Loucy (cell line): ENCODE results near the gene MTMR10.

ENCODE experiments used
- EZH2phosphoT487 ChIP-seq: fragments of 200-600 bp; IDR thresholded peaks from 2 replicates; pipeline ENCODE4 v1.6.1; 2018; ENCODE audit warnings: antibody characterized with exemption, mild to moderate bottlenecking, moderate library complexity, borderline replicate concordance
- TF ChIP-seq, protein P1 (sequence below): fragments of 200-600 bp; sonication (generic); conservative IDR thresholded peaks from 2 replicates; pipeline ENCODE4 v1.5.1; 2014; ENCODE audit warnings: mild to moderate bottlenecking, antibody characterized with exemption, low read length

DNA sequence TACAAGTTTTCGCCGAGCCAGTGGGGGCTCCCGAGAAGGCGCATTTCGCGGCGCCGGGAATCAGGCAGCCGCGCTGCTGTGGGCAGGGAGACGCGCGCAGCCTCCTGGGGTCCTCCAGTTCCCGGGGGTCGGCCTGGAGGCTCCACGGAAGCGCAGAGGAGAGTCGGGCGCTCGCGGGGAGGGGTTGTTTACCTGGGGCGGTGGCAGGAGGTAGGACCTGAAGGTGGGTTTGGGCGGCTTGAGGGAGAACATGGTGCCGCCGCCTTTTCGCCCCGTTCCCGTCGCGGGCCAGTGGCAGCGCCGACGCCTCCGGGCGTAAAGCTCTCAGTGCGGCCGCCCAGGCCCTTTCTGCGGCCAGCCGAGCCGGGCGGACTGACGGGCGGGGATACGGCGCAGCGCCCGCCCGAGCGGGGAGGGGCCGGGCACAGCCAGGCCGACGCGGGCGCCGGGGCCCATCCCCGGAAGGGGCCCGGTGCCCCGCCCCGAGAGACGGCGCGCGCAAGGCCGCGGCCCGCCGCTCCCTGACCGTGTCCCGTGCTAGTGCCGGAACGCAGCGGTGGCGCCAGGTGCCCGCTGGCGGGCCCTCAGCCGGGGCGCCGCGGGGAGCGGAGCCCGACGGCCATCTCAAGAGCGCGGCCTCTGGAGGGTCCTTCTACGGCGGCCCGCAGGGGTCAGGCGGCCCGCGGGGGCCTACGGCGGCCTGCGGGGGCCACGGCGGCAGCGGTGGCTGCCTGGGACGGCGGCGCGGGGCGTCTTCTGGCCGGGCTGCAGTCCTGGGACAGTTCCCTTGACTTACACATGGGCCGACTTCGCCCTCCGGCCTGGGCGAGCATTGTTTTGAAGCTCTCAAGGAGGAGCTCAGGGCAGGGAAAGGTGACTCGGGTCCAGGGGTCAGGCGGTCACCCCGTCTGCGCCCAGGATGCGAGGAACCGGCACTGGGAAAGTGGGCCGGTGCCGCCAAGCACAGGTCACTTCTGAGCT is at the start of gene MTMR10:
- TF ChIP-seq, protein P1, sequence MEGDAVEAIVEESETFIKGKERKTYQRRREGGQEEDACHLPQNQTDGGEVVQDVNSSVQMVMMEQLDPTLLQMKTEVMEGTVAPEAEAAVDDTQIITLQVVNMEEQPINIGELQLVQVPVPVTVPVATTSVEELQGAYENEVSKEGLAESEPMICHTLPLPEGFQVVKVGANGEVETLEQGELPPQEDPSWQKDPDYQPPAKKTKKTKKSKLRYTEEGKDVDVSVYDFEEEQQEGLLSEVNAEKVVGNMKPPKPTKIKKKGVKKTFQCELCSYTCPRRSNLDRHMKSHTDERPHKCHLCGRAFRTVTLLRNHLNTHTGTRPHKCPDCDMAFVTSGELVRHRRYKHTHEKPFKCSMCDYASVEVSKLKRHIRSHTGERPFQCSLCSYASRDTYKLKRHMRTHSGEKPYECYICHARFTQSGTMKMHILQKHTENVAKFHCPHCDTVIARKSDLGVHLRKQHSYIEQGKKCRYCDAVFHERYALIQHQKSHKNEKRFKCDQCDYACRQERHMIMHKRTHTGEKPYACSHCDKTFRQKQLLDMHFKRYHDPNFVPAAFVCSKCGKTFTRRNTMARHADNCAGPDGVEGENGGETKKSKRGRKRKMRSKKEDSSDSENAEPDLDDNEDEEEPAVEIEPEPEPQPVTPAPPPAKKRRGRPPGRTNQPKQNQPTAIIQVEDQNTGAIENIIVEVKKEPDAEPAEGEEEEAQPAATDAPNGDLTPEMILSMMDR: no peak
- TF ChIP-seq EZH2phosphoT487: no peak
